Tibial nerve (tissue), 4 donors: ENCODE results near the gene YWHAB. TPM values are rescaled to one million over a fixed set of nuclear protein-coding genes. Genes with fewer than 3 reads are reported as not detected.

Source experiments
- DNase-seq, 2 donors: peaks; one replicate each; pipeline ENCODE4 v3.0.0-alpha.2; 2019; ENCODE audit warnings: low spot score in 2 of 2
- H3K27ac ChIP-seq, 4 donors: fragments of 200-600 bp; sonication (generic) in 3 of 4; one replicate each; pipeline ENCODE4 v1.5.1; 2017 to 2019; ENCODE audit warnings: mild to moderate bottlenecking in 1 of 4
- H3K27me3 ChIP-seq, 2 donors: fragments of 200-600 bp; sonication (generic) in 1 of 2; one replicate each; pipeline versions ENCODE4 v1.5.1 to v1.6.0; 2017 to 2019
- H3K36me3 ChIP-seq, 3 donors: fragments of 200-600 bp; sonication (generic); one replicate each; pipeline ENCODE4 v1.5.1; 2018 to 2019
- H3K4me1 ChIP-seq, 4 donors: fragments of 200-600 bp; sonication (generic) in 3 of 4; one replicate each; pipeline ENCODE4 v1.5.1; 2017 to 2019
- H3K4me3 ChIP-seq, 4 donors: fragments of 200-600 bp; sonication (generic) in 3 of 4; one replicate each; pipeline ENCODE4 v1.5.1; 2017 to 2019; ENCODE audit warnings: mild to moderate bottlenecking in 1 of 4, moderate library complexity in 1 of 4
- H3K9me3 ChIP-seq, 4 donors: fragments of 200-600 bp; sonication (generic) in 3 of 4; one replicate each; pipeline ENCODE4 v1.5.1; 2017 to 2019
- EP300 ChIP-seq, 2 donors: sonication (generic); formaldehyde crosslinking; IDR thresholded peaks; one replicate each; pipeline ENCODE4 v1.6.1; 2017; ENCODE audit warnings: antibody characterized with exemption in 2 of 2, mild to moderate bottlenecking in 1 of 2
- POLR2A ChIP-seq, 2 donors: fragments of 450-650 bp; IDR thresholded peaks; one replicate each; pipeline ENCODE4 v1.6.1; 2017; ENCODE audit warnings: antibody characterized with exemption in 2 of 2, mild to moderate bottlenecking in 2 of 2, moderate library complexity in 2 of 2
- WGBS, 2 donors: methylation state at CpG; one replicate each; pipeline ENCODE4 v1.1.5; 2018; 5-methylcytosine and 5-hydroxymethylcytosine counted together
- total RNA-seq, 4 donors: library from RNA; depleted of rRNA; stranded (reverse); fragments of >200 nt; gene quantifications; one replicate each; pipeline ENCODE4 v1.1.0, GENCODE V29; 2016
- TF ChIP-seq, protein P1 (sequence below), 5 experiments: fragments of 200-600 bp in 3 of 5; fragments of 450-650 bp in 2 of 5; sonication (generic) in 3 of 5; IDR thresholded peaks; one replicate each; pipeline ENCODE4 v1.5.1; 2016 to 2019; ENCODE audit warnings: antibody characterized with exemption in 5 of 5, mild to moderate bottlenecking in 3 of 5, moderate library complexity in 2 of 5

Gene YWHAB
- 100 to 1,000 TPM in 1 of 4 donors, 10 to 100 TPM in 3; 97.9 to 119 (median 98.3) TPM for total RNA-seq

DNA sequence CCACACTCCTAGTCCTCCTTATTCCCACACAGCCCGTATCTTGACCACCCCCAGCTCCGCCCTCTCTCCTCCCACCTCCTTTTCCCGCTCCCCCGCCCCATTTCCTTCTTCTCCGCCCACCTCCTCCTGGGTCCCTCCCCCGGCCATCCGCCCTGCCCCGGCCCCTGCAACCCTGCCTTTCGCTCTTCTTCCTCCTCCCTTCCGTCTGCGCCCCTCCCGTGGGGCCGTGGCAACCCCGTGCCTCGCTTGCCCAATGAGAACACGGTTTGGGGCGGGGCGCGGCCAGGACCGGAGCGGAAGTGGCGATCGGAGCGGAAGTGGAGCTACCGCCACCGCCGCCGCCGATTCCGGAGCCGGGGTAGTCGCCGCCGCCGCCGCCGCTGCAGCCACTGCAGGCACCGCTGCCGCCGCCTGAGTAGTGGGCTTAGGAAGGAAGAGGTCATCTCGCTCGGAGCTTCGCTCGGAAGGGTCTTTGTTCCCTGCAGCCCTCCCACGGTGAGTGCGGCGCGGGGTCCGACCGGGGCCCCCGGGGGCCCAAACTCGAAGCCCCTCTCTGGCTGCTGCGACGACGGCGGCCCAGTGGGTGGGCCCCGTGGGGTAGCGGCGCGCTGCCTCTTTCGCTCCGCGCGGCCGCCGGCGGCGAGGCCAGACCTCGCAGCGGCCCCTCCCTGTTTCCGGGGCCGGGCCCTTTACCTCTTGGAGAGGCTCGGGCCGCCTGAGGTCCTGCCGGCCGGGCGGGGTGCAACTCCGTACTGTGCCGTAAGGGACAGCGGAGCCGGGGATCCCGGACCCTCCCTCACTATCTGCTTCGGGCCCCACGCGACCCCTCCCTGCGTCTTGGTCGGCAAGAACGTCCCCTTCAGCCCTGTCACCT lies at the start of gene YWHAB:
Gene YWHAB, plus strand, starts transcription at position 314 of the 874 bp plus-strand sequence. CDS start 15,829 bp downstream, outside the sequence.
- 1% methylated on average over 71 to 76 of the region's 88 CpGs for WGBS, 2 donors
- H3K27me3 ChIP-seq, result no peaks in the 10 kb centered on the region
- TF ChIP-seq EP300 (IDR thresholded peaks at IDR 0.05) (peak; percentile 41 to 90), POLR2A (IDR thresholded peaks at IDR 0.05) (peak; percentile 49 to 72)
- TF ChIP-seq, protein P1, sequence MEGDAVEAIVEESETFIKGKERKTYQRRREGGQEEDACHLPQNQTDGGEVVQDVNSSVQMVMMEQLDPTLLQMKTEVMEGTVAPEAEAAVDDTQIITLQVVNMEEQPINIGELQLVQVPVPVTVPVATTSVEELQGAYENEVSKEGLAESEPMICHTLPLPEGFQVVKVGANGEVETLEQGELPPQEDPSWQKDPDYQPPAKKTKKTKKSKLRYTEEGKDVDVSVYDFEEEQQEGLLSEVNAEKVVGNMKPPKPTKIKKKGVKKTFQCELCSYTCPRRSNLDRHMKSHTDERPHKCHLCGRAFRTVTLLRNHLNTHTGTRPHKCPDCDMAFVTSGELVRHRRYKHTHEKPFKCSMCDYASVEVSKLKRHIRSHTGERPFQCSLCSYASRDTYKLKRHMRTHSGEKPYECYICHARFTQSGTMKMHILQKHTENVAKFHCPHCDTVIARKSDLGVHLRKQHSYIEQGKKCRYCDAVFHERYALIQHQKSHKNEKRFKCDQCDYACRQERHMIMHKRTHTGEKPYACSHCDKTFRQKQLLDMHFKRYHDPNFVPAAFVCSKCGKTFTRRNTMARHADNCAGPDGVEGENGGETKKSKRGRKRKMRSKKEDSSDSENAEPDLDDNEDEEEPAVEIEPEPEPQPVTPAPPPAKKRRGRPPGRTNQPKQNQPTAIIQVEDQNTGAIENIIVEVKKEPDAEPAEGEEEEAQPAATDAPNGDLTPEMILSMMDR (IDR thresholded peaks at IDR 0.05), result peak in 3 of 5 experiments; percentile 4 to 34 (median 32)

DNA sequence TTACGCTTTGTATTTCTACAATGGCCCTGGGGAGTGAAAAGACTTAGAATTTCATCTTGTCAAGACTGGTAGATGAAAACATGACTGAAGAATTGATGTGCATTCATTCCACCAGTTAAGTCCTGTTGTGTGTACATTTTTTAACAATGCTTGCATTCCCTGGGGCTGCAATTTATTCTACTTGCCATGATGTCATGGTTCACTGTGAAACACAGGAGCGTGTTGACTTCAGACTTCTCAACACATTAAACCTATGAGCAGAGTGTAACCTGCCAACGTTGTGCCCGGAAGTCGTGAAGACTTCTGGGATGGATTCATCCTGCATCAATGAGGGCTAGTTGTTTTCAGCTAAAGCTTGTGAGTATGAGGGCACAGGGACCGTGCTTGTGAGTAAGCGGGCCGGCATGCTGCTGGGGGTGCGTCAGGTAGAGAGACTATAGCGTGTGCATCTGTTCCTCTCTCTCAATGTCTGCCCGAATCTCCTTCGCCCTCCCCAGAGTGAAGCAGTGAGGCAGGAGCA lies 48.8 kb upstream of the YWHAB start:
- Histone ChIP-seq H3K4me1 (no peaks in the 10 kb centered on the region), H3K9me3 (peaks cover 0 to 18% (median 0%) of the 10 kb centered on the region in 4 donors), H3K27me3 (no peaks in the 10 kb centered on the region), H3K4me3 (no peak overlapping the region), H3K36me3 (no peaks in the 10 kb centered on the region), H3K27ac (no peak overlapping the region)
- TF ChIP-seq, protein P1 (IDR thresholded peaks at IDR 0.05), result no peak
- no peak for TF ChIP-seq POLR2A (IDR thresholded peaks at IDR 0.05)
- no peak for TF ChIP-seq EP300 (IDR thresholded peaks at IDR 0.05)
- no peak for DNase-seq
- 86 to 87% methylated on average over 12 of the region's 12 CpGs for WGBS, 2 donors

More for the DNA sequence above, at the start of gene YWHAB:
- H3K4me1 ChIP-seq, result peaks cover 0 to 53% (median 23%) of the 10 kb centered on the region in 4 donors
- H3K9me3 ChIP-seq, result no peaks in the 10 kb centered on the region
- H3K27ac ChIP-seq, result peak within 1 kb of the TSS; percentile 72 to 99 (median 97)
- DNase-seq, result peak; percentile 98
- H3K4me3 ChIP-seq, result peak within 1 kb of the TSS; percentile 67 to 99 (median 96)
- H3K36me3 ChIP-seq, result no peaks in the 10 kb centered on the region

GRCh38 chr20:44837946-44838345 lies 47.6 kb upstream of the YWHAB start:
- Histone ChIP-seq H3K4me1 (no peaks in the 10 kb centered on the region), H3K27ac (no peak overlapping the region), H3K4me3 (no peak overlapping the region), H3K36me3 (no peaks in the 10 kb centered on the region), H3K9me3 (peaks cover 0 to 17% (median 0%) of the 10 kb centered on the region in 4 donors), H3K27me3 (no peaks in the 10 kb centered on the region)
- DNase-seq, result no peak
- TF ChIP-seq POLR2A (IDR thresholded peaks at IDR 0.05) (no peak), EP300 (IDR thresholded peaks at IDR 0.05) (no peak)
- TF ChIP-seq, protein P1 (IDR thresholded peaks at IDR 0.05), result no peak
- WGBS, 2 donors, result 59 to 67% methylated on average over 3 of the region's 3 CpGs

DNA sequence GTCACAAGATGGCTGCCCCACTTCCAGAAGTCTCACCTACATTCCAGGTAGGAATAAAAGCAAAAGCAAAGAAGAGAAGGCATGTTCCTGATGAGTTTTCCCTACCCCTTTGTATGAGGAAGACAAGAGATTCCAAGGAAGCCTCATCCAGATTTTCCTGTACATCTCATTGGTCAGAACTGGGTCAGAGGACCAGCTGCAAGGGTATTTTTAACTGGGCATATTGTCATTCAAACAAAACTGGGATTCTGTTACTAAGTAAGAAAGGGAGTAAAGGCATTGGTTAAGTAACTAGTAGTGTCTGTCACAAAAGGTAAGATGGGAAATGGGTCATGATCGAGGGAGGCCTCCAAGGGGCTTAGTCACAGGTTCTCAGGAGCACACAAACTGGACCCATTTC lies 47.0 kb upstream of the YWHAB start:
- Histone ChIP-seq H3K9me3 (peaks cover 0 to 11% (median 0%) of the 10 kb centered on the region in 4 donors), H3K27ac (no peak overlapping the region), H3K36me3 (no peaks in the 10 kb centered on the region), H3K4me3 (no peak overlapping the region), H3K27me3 (no peaks in the 10 kb centered on the region), H3K4me1 (no peaks in the 10 kb centered on the region)
- no peak for DNase-seq
- TF ChIP-seq POLR2A (IDR thresholded peaks at IDR 0.05) (no peak), EP300 (IDR thresholded peaks at IDR 0.05) (no peak)
- TF ChIP-seq, protein P1 (IDR thresholded peaks at IDR 0.05), result no peak
- 90 to 95% methylated on average over 1 of the region's 1 CpG for WGBS, 2 donors

DNA sequence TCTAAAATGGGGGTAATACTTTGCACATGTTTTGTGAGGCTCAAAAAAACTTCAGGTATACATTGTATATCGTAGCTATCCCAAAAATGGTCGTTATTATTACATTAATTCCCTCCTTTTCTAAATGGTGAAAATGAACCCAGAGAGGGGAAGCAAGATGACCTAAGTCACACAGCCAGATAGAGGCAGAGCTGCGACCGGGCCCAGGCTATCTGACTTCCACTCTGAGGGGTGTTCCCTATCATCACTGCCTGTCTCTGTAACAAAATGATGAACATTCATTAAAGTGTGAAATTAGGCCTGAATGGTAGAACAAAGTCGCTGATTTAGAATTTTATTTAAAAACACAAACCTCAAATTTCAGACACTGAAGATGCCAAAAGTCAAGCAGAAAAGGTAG lies 46.0 kb upstream of the YWHAB start:
- Histone ChIP-seq H3K27me3 (peaks cover 0 to 6% of the 10 kb centered on the region in 2 donors), H3K27ac (no peak overlapping the region), H3K9me3 (peaks cover 0 to 10% (median 0%) of the 10 kb centered on the region in 4 donors), H3K36me3 (no peaks in the 10 kb centered on the region), H3K4me3 (no peak overlapping the region), H3K4me1 (no peaks in the 10 kb centered on the region)
- 84 to 89% methylated on average over 5 of the region's 5 CpGs for WGBS, 2 donors
- TF ChIP-seq EP300 (IDR thresholded peaks at IDR 0.05) (no peak), POLR2A (IDR thresholded peaks at IDR 0.05) (no peak)
- TF ChIP-seq, protein P1 (IDR thresholded peaks at IDR 0.05), result no peak
- no peak for DNase-seq
